Gastroesophageal sphincter (tissue), 3 donors: ENCODE measurements around the gene GUCA1C.

ENCODE experiments used
- EP300 ChIP-seq: sonication (generic); formaldehyde crosslinking; IDR thresholded peaks from one replicate; pipeline ENCODE4 v1.6.1; 2017; ENCODE audit warnings: antibody characterized with exemption, mild to moderate bottlenecking
- POLR2A ChIP-seq, 2 donors: fragments of 450-650 bp; IDR thresholded peaks; one replicate each; pipeline ENCODE4 v1.6.1; 2017; ENCODE audit warnings: antibody characterized with exemption in 2 of 2, mild to moderate bottlenecking in 2 of 2, moderate library complexity in 1 of 2
- POLR2AphosphoS5 ChIP-seq: sonication (generic); formaldehyde crosslinking; IDR thresholded peaks from one replicate; pipeline ENCODE4 v1.6.1; 2017; ENCODE audit warnings: antibody characterized with exemption
- TF ChIP-seq, protein P1 (sequence below), 4 experiments: fragments of 200-600 bp in 2 of 4; fragments of 450-650 bp in 2 of 4; sonication (generic) in 1 of 4; IDR thresholded peaks; one replicate each; pipeline ENCODE4 v1.5.1; 2017 to 2019; ENCODE audit warnings: antibody characterized with exemption in 4 of 4, mild to moderate bottlenecking in 2 of 4, moderate library complexity in 2 of 4

GRCh38 chr3:108953700-108954099 lies at the start of gene GUCA1C:
- TF ChIP-seq POLR2A (IDR thresholded peaks at IDR 0.05) (no peak), EP300 (no peak), POLR2AphosphoS5 (no peak)
- TF ChIP-seq, protein P1, sequence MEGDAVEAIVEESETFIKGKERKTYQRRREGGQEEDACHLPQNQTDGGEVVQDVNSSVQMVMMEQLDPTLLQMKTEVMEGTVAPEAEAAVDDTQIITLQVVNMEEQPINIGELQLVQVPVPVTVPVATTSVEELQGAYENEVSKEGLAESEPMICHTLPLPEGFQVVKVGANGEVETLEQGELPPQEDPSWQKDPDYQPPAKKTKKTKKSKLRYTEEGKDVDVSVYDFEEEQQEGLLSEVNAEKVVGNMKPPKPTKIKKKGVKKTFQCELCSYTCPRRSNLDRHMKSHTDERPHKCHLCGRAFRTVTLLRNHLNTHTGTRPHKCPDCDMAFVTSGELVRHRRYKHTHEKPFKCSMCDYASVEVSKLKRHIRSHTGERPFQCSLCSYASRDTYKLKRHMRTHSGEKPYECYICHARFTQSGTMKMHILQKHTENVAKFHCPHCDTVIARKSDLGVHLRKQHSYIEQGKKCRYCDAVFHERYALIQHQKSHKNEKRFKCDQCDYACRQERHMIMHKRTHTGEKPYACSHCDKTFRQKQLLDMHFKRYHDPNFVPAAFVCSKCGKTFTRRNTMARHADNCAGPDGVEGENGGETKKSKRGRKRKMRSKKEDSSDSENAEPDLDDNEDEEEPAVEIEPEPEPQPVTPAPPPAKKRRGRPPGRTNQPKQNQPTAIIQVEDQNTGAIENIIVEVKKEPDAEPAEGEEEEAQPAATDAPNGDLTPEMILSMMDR (IDR thresholded peaks at IDR 0.05) = no peak
